A549 (cell line): ENCODE results near the gene USP49. TPM values are rescaled to one million over a fixed set of nuclear protein-coding genes. Genes with fewer than 3 reads are reported as not detected.

Experiments used
- ATAC-seq, 2 experiments: fragments of 200-7000 bp in 1 of 2; fragments of >200 bp in 1 of 2; cut with Nextera tagmentation in 1 of 2; cut with Tn5 transposase in 1 of 2; 3 replicates each; pipeline versions ENCODE4 v1.8.0 to v1.9.1; 2018 to 2020; ENCODE audit warnings: mild to moderate bottlenecking in 1 of 2, moderate library complexity in 1 of 2
- CTCF ChIA-PET: fragments of 300-600 bp; sonication (Branson Sonifier 250); formaldehyde crosslinking; extraction: SDS; loops from one replicate; lab custom pipeline; 2021; ENCODE audit warnings: antibody characterized with exemption, inconsistent platforms; lab: Yijun Ruan, JAX
- POLR2A ChIA-PET: fragments of 350-600 bp; formaldehyde crosslinking; extraction: SDS; loops from one replicate; lab custom pipeline; 2021; ENCODE audit warnings: antibody characterized with exemption, inconsistent platforms; lab: Yijun Ruan, JAX
- DNase-seq, 2 experiments: peaks; one replicate each; pipeline versions ENCODE4 v3.0.0 to v3.0.0-alpha.2; 2011 to 2016; ENCODE audit warnings: low read depth in 1 of 2, low spot score in 1 of 2
- FAIRE-seq: peaks from 2 replicates; lab custom pipeline; 2011; peaks lifted over from hg19 to GRCh38; lab: Jason Lieb, UNC
- H3K27ac ChIP-seq, 2 experiments: fragments of >200 bp; sonication (Bioruptor Twin); formaldehyde crosslinking; 3 replicates each; pipeline ENCODE4 v1.5.1; 2016 to 2017
- H3K4me1 ChIP-seq: fragments of >200 bp; sonication (Bioruptor Twin); formaldehyde crosslinking; 3 replicates; pipeline ENCODE4 v1.6.1; 2016
- H3K4me2 ChIP-seq: fragments of >200 bp; sonication (Bioruptor Twin); formaldehyde crosslinking; 3 replicates; pipeline ENCODE4 v1.6.1; 2016
- H3K4me3 ChIP-seq: fragments of >200 bp; sonication (Bioruptor Twin); formaldehyde crosslinking; 3 replicates; pipeline ENCODE4 v1.5.1; 2016
- H3K9me3 ChIP-seq: fragments of >200 bp; sonication (Bioruptor Twin); formaldehyde crosslinking; 3 replicates; pipeline ENCODE4 v1.6.1; 2016
- BHLHE40 ChIP-seq: IDR thresholded peaks from 2 replicates; pipeline ENCODE4 v1.6.1; 2012; ENCODE audit warnings: low read depth, low read length, inconsistent platforms
- CBX2 ChIP-seq: fragments of 200-600 bp; sonication (generic); IDR thresholded peaks from 2 replicates; pipeline ENCODE4 v1.6.1; 2016; ENCODE audit warnings: low read depth, mild to moderate bottlenecking, borderline replicate concordance
- CHD2 ChIP-seq: fragments of 150-350 bp; IDR thresholded peaks from 2 replicates; pipeline ENCODE4 v1.6.1; 2014; ENCODE audit warnings: low read length; ENCODE audit not compliant: partially characterized antibody
- FOSB ChIP-seq: fragments of 250-450 bp; sonication (Bioruptor Pico); IDR thresholded peaks from 2 replicates; pipeline ENCODE4 v1.5.0; 2020; ENCODE audit warnings: mild to moderate bottlenecking, moderate library complexity
- FOXS1 ChIP-seq: fragments of 250-450 bp; sonication (Bioruptor Pico); IDR thresholded peaks from 2 replicates; pipeline ENCODE4 v1.5.0; 2020; ENCODE audit warnings: mild to moderate bottlenecking, moderate library complexity
- HDAC2 ChIP-seq: fragments of 200-600 bp; sonication (generic); IDR thresholded peaks from 2 replicates; pipeline ENCODE4 v1.6.1; 2016
- HEYL ChIP-seq: fragments of 250-450 bp; sonication (Bioruptor Pico); IDR thresholded peaks from 2 replicates; pipeline ENCODE4 v1.8.0; 2021; ENCODE audit warnings: mild to moderate bottlenecking, moderate library complexity
- HOXA7 ChIP-seq: fragments of 250-450 bp; sonication (Bioruptor Pico); IDR thresholded peaks from 2 replicates; pipeline ENCODE4 v1.5.0; 2020; ENCODE audit warnings: mild to moderate bottlenecking, moderate library complexity
- HOXB13 ChIP-seq: fragments of 250-450 bp; sonication (Bioruptor Pico); IDR thresholded peaks from 2 replicates; pipeline ENCODE4 v1.5.0; 2020; ENCODE audit warnings: low read depth, mild to moderate bottlenecking, moderate library complexity
- HOXB5 ChIP-seq: fragments of 250-450 bp; sonication (Bioruptor Pico); IDR thresholded peaks from 2 replicates; pipeline ENCODE4 v1.5.0; 2020; ENCODE audit warnings: mild to moderate bottlenecking, moderate library complexity
- KDM1A ChIP-seq: fragments of 200-600 bp; sonication (generic); IDR thresholded peaks from 2 replicates; pipeline ENCODE4 v1.6.1; 2016; ENCODE audit warnings: low read depth, mild to moderate bottlenecking
- MAFK ChIP-seq: fragments of 450-650 bp; IDR thresholded peaks from 2 replicates; pipeline ENCODE4 v1.6.1; 2014; ENCODE audit not compliant: partially characterized antibody
- MAX ChIP-seq: IDR thresholded peaks from 2 replicates; pipeline ENCODE4 v1.6.1; 2012
- MYC ChIP-seq: IDR thresholded peaks from 2 replicates; pipeline ENCODE4 v1.6.1; 2012; ENCODE audit warnings: mild to moderate bottlenecking, inconsistent platforms, low read length, improper control_type of control experiment, borderline replicate concordance
- NFE2L2 ChIP-seq: fragments of 150-350 bp; conservative IDR thresholded peaks from 2 replicates; pipeline ENCODE4 v1.6.1; 2014; ENCODE audit warnings: low read length
- NR3C1 ChIP-seq: fragments of >200 bp; sonication (Bioruptor Twin); formaldehyde crosslinking; IDR thresholded peaks from 3 replicates; pipeline ENCODE4 v1.6.1; 2017
- POLR2A ChIP-seq: IDR thresholded peaks from 2 replicates; pipeline ENCODE4 v1.6.1; 2012; ENCODE audit warnings: mild to moderate bottlenecking, low read length
- RAD21 ChIP-seq, 2 experiments: fragments of >200 bp in 1 of 2; sonication (Bioruptor Twin) in 1 of 2; formaldehyde crosslinking in 1 of 2; IDR thresholded peaks in 1 of 2; conservative IDR thresholded peaks in 1 of 2; 2 replicates in 1 of 2; 3 replicates in 1 of 2; pipeline ENCODE4 v1.6.1; 2012 to 2018; ENCODE audit warnings: inconsistent platforms in 1 of 2
- REST ChIP-seq: fragments of 200-600 bp; sonication (generic); IDR thresholded peaks from 2 replicates; pipeline ENCODE4 v1.6.1; 2016; ENCODE audit warnings: antibody characterized with exemption, mild to moderate bottlenecking, moderate library complexity
- TFCP2L1 ChIP-seq: fragments of 250-450 bp; sonication (Bioruptor Pico); IDR thresholded peaks from 2 replicates; pipeline ENCODE4 v1.5.0; 2021; ENCODE audit warnings: mild to moderate bottlenecking
- ZNF302 ChIP-seq: fragments of 250-450 bp; sonication (Bioruptor Pico); IDR thresholded peaks from 2 replicates; pipeline ENCODE4 v1.9.0; 2021; ENCODE audit warnings: inconsistent platforms, mild to moderate bottlenecking, moderate library complexity
- WGBS: methylation state at CpG from one replicate; pipeline ENCODE4 v1.1.6; 2017; ENCODE audit errors: missing lambda C conversion rate; 5-methylcytosine and 5-hydroxymethylcytosine counted together
- polyA plus RNA-seq, 4 experiments: library from polyadenylated mRNA; depleted of rRNA in 3 of 4; stranded (reverse); fragments of >200 nt; fragmentation: RNase III in 1 of 4; extraction: RNeasy Plus Mini Kit Qiagen cat#74134 plus additional on column Dnase treatment in 1 of 4; gene quantifications; 2 replicates in 3 of 4; 3 replicates in 1 of 4; pipeline ENCODE4 v1.2.3, GENCODE V29; 2011 to 2017

USP49 gene
- polyA plus RNA-seq, 2 of the 4 experiments (the other 2 are of a cell fraction): 2.9 to 4.3 TPM

GRCh38 chr6:41836660-41837052 lies 58.5 kb downstream of the USP49 start:
- TF ChIP-seq MAX (no peak), FOSB (no peak), NR3C1 (no peak), NFE2L2 (no peak), POLR2A (no peak), BHLHE40 (no peak), MYC (no peak), FOXS1 (CRISPR knock-in tag) (no peak), ZNF302 (CRISPR knock-in tag) (no peak)
- TF ChIP-seq, all 56 proteins: peak for 0
- no peak for ATAC-seq
- 81% methylated on average over 2 of the region's 2 CpGs for WGBS
- no peaks in the 10 kb centered on the region for H3K4me1 ChIP-seq
- H3K4me3 ChIP-seq: no peak overlapping the region
- no peaks in the 10 kb centered on the region for H3K9me3 ChIP-seq
- CTCF ChIA-PET: no interaction called here
- POLR2A ChIA-PET: no interaction called here
- no peak for DNase-seq
- H3K27ac ChIP-seq: no peak overlapping the region
- no peak overlapping the region for H3K4me2 ChIP-seq
- no peak for FAIRE-seq

- no peak for DNase-seq
- Histone ChIP-seq H3K9me3 (no peaks in the 10 kb centered on the region), H3K27ac (no peak overlapping the region), H3K4me3 (no peak overlapping the region), H3K4me1 (no peaks in the 10 kb centered on the region), H3K4me2 (no peak overlapping the region)
- no peak for ATAC-seq
- POLR2A ChIA-PET: no interaction called here
- no peak for FAIRE-seq
- CTCF ChIA-PET: interaction anchor here (0.7 to 1.1 kb wide), 2 partner anchors 10 to 48 kb away, joined by 3 read pairs; partner anchors contain the start of gene TOMM6
- 97% methylated on average over 5 of the region's 5 CpGs for whole genome bisulfite sequencing
- TF ChIP-seq REST (no peak), HOXB13 (CRISPR knock-in tag) (no peak), NR3C1 (no peak), TFCP2L1 (CRISPR knock-in tag) (no peak)
These were observed 59.0 kb downstream of the USP49 start for GRCh38 chr6:41836022-41836659.

GRCh38 chr6:41832263-41832662 lies 62.9 kb downstream of the USP49 start:
- WGBS: 79% methylated on average over 3 of the region's 3 CpGs
- DNase-seq (no peak), ATAC-seq (no peak), FAIRE-seq (no peak)
- no peak overlapping the region for H3K4me2 ChIP-seq
- H3K4me1 ChIP-seq: no peaks in the 10 kb centered on the region
- POLR2A ChIA-PET: no interaction called here
- H3K4me3 ChIP-seq: no peak overlapping the region
- TF ChIP-seq POLR2A: no peak
- no peak for TF ChIP-seq MAFK
- no peak for TF ChIP-seq HDAC2
- TF ChIP-seq HEYL (CRISPR knock-in tag): no peak
- TF ChIP-seq, all 56 proteins: peak for 0
- Histone ChIP-seq H3K9me3 (no peaks in the 10 kb centered on the region), H3K27ac (no peak overlapping the region)
- CTCF ChIA-PET: interaction anchor here (0.9 to 2.0 kb wide), 3 partner anchors 10 to 31 kb away, joined by 5 to 7 read pairs (median 6); no protein-coding TSS in a partner anchor

- Histone ChIP-seq H3K9me3 (no peaks in the 10 kb centered on the region), H3K4me2 (no peak overlapping the region)
- DNase-seq (no peak), FAIRE-seq (no peak)
- 96% methylated on average over 2 of the region's 2 CpGs for WGBS
- CTCF ChIA-PET: interaction anchor here (0.6 to 2.6 kb wide), 2 partner anchors 25 to 225 kb away, joined by 3 to 10 read pairs; no protein-coding TSS in a partner anchor
- TF ChIP-seq CBX2: no peak
- TF ChIP-seq RAD21 (conservative IDR thresholded peaks at IDR 0.05 in 1 of 2, IDR thresholded peaks at IDR 0.05 in 1 of 2): no peak
- no peak for TF ChIP-seq HOXA7 (CRISPR knock-in tag)
- TF ChIP-seq HOXB5 (CRISPR knock-in tag): no peak
- no peak for TF ChIP-seq CHD2
- TF ChIP-seq KDM1A: no peak
- TF ChIP-seq, all 56 proteins: peak for 0
- ATAC-seq: no peak
- Histone ChIP-seq H3K4me3 (no peak overlapping the region), H3K27ac (no peak overlapping the region), H3K4me1 (peaks cover 16% of the 10 kb centered on the region)
- POLR2A ChIA-PET: no interaction called here
These were observed 68.7 kb downstream of the USP49 start for GRCh38 chr6:41826343-41827022.
